A549 treated with AZD9567 at 1 μM for 4 hours (cell line): Measurements from ENCODE around the gene TNIK. TPM values are rescaled to one million over a fixed set of nuclear protein-coding genes. Genes with fewer than 3 reads are reported as not detected.

Source experiments
- total RNA-seq: library from RNA; stranded (reverse); fragments of 200-300 nt; extraction: Qiagen RNA extraction; gene quantifications from 5 replicates; pipeline ENCODE4 v1.2.3, GENCODE V29; 2022; ENCODE audit not compliant: insufficient read depth

TNIK gene
- 1.7 to 6.2 TPM (median 1.8 TPM) in 5 replicates for total RNA-seq

GRCh38 chr3:171459942-171460724 is at the start of gene TNIK:
TNIK (minus strand) TSS chr3:171460405; CDS start chr3:171460063, 342 bp downstream.

GRCh38 chr3:171026597-171027293 is 433.5 kb downstream of the TNIK start, which contains the start of gene SLC2A2:
SLC2A2 (minus strand) TSS chr3:171026720; CDS start chr3:171026670, 50 bp downstream.

